Measurements from ENCODE around the gene DPYSL5.

Gene DPYSL5

GRCh38 chr2:26986576-26986975, 138.6 kb downstream of the DPYSL5 start:
- H3K4me3 ChIP-seq (ENCODE audit: low read length, poor library complexity, severe bottlenecking): no peak overlapping the region
- H3K79me2 ChIP-seq (ENCODE audit: insufficient read depth, low read length): no peaks in the 10 kb centered on the region
- H3K9me3 ChIP-seq (ENCODE audit: insufficient read depth, low read depth, low read length): no peaks in the 10 kb centered on the region
- no peak overlapping the region for H3K4me2 ChIP-seq (ENCODE audit: low read depth, low read length, poor library complexity, severe bottlenecking)
- H3K36me3 ChIP-seq (ENCODE audit: insufficient read depth, low read length): no peaks in the 10 kb centered on the region
- no peaks in the 10 kb centered on the region for H3K4me1 ChIP-seq (ENCODE audit: insufficient read depth, low read length, poor library complexity, severe bottlenecking)
- peaks cover 4% of the 10 kb centered on the region for H3K27me3 ChIP-seq (ENCODE audit: insufficient read depth, low read length, poor library complexity, severe bottlenecking)
- H3K9me2 ChIP-seq (replicated peaks; ENCODE audit: low read depth, low read length): no peaks in the 10 kb centered on the region
- no peak overlapping the region for H2AFZ ChIP-seq (ENCODE audit: low read length)
- TF ChIP-seq, protein P1, sequence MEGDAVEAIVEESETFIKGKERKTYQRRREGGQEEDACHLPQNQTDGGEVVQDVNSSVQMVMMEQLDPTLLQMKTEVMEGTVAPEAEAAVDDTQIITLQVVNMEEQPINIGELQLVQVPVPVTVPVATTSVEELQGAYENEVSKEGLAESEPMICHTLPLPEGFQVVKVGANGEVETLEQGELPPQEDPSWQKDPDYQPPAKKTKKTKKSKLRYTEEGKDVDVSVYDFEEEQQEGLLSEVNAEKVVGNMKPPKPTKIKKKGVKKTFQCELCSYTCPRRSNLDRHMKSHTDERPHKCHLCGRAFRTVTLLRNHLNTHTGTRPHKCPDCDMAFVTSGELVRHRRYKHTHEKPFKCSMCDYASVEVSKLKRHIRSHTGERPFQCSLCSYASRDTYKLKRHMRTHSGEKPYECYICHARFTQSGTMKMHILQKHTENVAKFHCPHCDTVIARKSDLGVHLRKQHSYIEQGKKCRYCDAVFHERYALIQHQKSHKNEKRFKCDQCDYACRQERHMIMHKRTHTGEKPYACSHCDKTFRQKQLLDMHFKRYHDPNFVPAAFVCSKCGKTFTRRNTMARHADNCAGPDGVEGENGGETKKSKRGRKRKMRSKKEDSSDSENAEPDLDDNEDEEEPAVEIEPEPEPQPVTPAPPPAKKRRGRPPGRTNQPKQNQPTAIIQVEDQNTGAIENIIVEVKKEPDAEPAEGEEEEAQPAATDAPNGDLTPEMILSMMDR (conservative IDR thresholded peaks at IDR 0.05; ENCODE audit: low read length): no peak
- TF ChIP-seq EZH2phosphoT487 (IDR thresholded peaks at IDR 0.05; ENCODE audit: borderline replicate concordance): no peak
- no peaks in the 10 kb centered on the region for H4K20me1 ChIP-seq (ENCODE audit: insufficient read depth, low read length, poor library complexity, severe bottlenecking)
- no peak overlapping the region for H3K9ac ChIP-seq (ENCODE audit: low read depth, low read length, poor library complexity, severe bottlenecking)
- no peaks in the 10 kb centered on the region for H3F3A ChIP-seq (ENCODE audit: low read depth)

GRCh38 chr2:26988058-26988860, 140.3 kb downstream of the DPYSL5 start:
- no peak for TF ChIP-seq EZH2phosphoT487 (IDR thresholded peaks at IDR 0.05; ENCODE audit: borderline replicate concordance)
- TF ChIP-seq, protein P1 (conservative IDR thresholded peaks at IDR 0.05; ENCODE audit: low read length): no peak
- Histone ChIP-seq H3K9me3 (ENCODE audit: insufficient read depth, low read depth, low read length) (no peaks in the 10 kb centered on the region), H3K79me2 (ENCODE audit: insufficient read depth, low read length) (no peaks in the 10 kb centered on the region), H4K20me1 (ENCODE audit: insufficient read depth, low read length, poor library complexity, severe bottlenecking) (no peaks in the 10 kb centered on the region), H3K36me3 (ENCODE audit: insufficient read depth, low read length) (no peaks in the 10 kb centered on the region), H3K9ac (ENCODE audit: low read depth, low read length, poor library complexity, severe bottlenecking) (no peak overlapping the region), H2AFZ (ENCODE audit: low read length) (no peak overlapping the region), H3K4me1 (ENCODE audit: insufficient read depth, low read length, poor library complexity, severe bottlenecking) (no peaks in the 10 kb centered on the region), H3K4me2 (ENCODE audit: low read depth, low read length, poor library complexity, severe bottlenecking) (no peak overlapping the region), H3K27me3 (ENCODE audit: insufficient read depth, low read length, poor library complexity, severe bottlenecking) (peaks cover 4% of the 10 kb centered on the region), H3F3A (ENCODE audit: low read depth) (no peaks in the 10 kb centered on the region), H3K9me2 (replicated peaks; ENCODE audit: low read depth, low read length) (no peaks in the 10 kb centered on the region), H3K4me3 (ENCODE audit: low read length, poor library complexity, severe bottlenecking) (no peak overlapping the region)

- H3F3A ChIP-seq (ENCODE audit: low read depth): no peaks in the 10 kb centered on the region
- H3K27me3 ChIP-seq (ENCODE audit: insufficient read depth, low read length, poor library complexity, severe bottlenecking): peaks cover 4% of the 10 kb centered on the region
- H3K9ac ChIP-seq (ENCODE audit: low read depth, low read length, poor library complexity, severe bottlenecking): no peak overlapping the region
- H3K4me1 ChIP-seq (ENCODE audit: insufficient read depth, low read length, poor library complexity, severe bottlenecking): no peaks in the 10 kb centered on the region
- H4K20me1 ChIP-seq (ENCODE audit: insufficient read depth, low read length, poor library complexity, severe bottlenecking): no peaks in the 10 kb centered on the region
- no peak overlapping the region for H2AFZ ChIP-seq (ENCODE audit: low read length)
- no peaks in the 10 kb centered on the region for H3K9me2 ChIP-seq (replicated peaks; ENCODE audit: low read depth, low read length)
- H3K9me3 ChIP-seq (ENCODE audit: insufficient read depth, low read depth, low read length): no peaks in the 10 kb centered on the region
- H3K36me3 ChIP-seq (ENCODE audit: insufficient read depth, low read length): no peaks in the 10 kb centered on the region
- H3K4me3 ChIP-seq (ENCODE audit: low read length, poor library complexity, severe bottlenecking): no peak overlapping the region
- no peak overlapping the region for H3K4me2 ChIP-seq (ENCODE audit: low read depth, low read length, poor library complexity, severe bottlenecking)
- H3K79me2 ChIP-seq (ENCODE audit: insufficient read depth, low read length): no peaks in the 10 kb centered on the region
- no peak for TF ChIP-seq EZH2phosphoT487 (IDR thresholded peaks at IDR 0.05; ENCODE audit: borderline replicate concordance)
- TF ChIP-seq, protein P1 (conservative IDR thresholded peaks at IDR 0.05; ENCODE audit: low read length): no peak
Observed at GRCh38 chr2:26989156-26989555, 141.2 kb downstream of the DPYSL5 start.
